ENCODE data around the gene MPZL1. TPM values are rescaled to one million over a fixed set of nuclear protein-coding genes. Genes with fewer than 3 reads are reported as not detected.

The MPZL1 gene
- total RNA-seq, 4 donors from 2014 or later = 32.9 to 79.5 (median 58.2) TPM

DNA sequence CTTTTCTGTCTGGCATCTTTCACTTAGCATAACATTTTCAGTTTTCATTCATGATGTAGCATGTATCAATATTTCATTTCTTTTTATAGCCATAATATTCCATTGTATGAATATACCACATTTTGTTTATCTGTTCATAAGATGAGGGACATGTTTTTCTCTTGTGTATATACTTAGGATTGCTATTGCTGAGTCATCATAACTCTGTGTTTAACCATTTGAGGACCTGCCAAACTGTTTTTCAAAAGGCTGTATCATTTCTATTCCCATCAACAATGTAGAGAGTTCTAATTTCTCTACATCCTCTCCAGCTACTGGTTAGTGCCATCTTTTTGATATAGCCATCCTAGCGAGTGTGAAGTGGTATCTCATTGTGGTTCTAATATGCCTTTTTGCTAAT lies 26.2 kb downstream of the MPZL1 start:
- in situ Hi-C loops (cut with MboI; ENCODE audit: low pct_ligation_motif_present in 1 of 4, low pct_unique_long_range_greater_than_20kb in 1 of 4, low sequenced_read_pairs in 3 of 4) (no loop called here), intact Hi-C loops (cut with DNase I; ENCODE audit: low total_unique reads) (no loop called here)
- H3K27me3 ChIP-seq = no peaks in the 10 kb centered on the region
- TF ChIP-seq POLR2AphosphoS5 (IDR thresholded peaks at IDR 0.05) (no peak), EP300 (IDR thresholded peaks at IDR 0.05; ENCODE audit: low read depth) (no peak), POLR2A (IDR thresholded peaks at IDR 0.05) (no peak)
- TF ChIP-seq, protein P1, sequence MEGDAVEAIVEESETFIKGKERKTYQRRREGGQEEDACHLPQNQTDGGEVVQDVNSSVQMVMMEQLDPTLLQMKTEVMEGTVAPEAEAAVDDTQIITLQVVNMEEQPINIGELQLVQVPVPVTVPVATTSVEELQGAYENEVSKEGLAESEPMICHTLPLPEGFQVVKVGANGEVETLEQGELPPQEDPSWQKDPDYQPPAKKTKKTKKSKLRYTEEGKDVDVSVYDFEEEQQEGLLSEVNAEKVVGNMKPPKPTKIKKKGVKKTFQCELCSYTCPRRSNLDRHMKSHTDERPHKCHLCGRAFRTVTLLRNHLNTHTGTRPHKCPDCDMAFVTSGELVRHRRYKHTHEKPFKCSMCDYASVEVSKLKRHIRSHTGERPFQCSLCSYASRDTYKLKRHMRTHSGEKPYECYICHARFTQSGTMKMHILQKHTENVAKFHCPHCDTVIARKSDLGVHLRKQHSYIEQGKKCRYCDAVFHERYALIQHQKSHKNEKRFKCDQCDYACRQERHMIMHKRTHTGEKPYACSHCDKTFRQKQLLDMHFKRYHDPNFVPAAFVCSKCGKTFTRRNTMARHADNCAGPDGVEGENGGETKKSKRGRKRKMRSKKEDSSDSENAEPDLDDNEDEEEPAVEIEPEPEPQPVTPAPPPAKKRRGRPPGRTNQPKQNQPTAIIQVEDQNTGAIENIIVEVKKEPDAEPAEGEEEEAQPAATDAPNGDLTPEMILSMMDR (IDR thresholded peaks at IDR 0.05) = no peak
- H3K27ac ChIP-seq = no peak overlapping the region
- no peaks in the 10 kb centered on the region for H3K36me3 ChIP-seq
- 92 to 93% methylated on average over 1 of the region's 1 CpG for WGBS, 2 donors (ENCODE audit: low coverage in 1 of 2)
- H3K4me3 ChIP-seq = no peak overlapping the region
- H3K4me1 ChIP-seq = peaks cover 12 to 68% (median 30%) of the 10 kb centered on the region in 4 donors
- no peak for DNase-seq
- no peaks in the 10 kb centered on the region for H3K9me3 ChIP-seq

DNA sequence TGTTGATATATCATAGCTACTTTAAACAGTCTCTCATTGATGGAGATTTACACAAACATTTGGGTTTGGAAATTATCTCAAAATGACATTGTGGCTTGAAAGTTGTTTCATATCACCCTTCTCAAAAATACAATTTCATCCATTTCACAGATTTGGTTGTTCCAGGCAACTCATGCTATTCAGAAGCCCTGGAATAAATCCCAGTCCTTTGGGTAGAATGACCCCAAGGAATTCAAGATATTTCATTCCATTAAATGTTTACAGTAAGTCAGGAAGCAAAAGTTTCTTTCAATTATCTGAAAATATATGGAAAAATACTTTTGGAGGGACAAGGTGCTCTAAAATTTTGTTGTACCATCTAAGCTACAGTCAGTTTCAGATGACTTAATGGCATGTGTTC lies 27.1 kb downstream of the MPZL1 start:
- no peak overlapping the region for H3K27ac ChIP-seq
- intact Hi-C loops (cut with DNase I; ENCODE audit: low total_unique reads) = no loop called here
- no peaks in the 10 kb centered on the region for H3K27me3 ChIP-seq
- TF ChIP-seq, protein P1 (IDR thresholded peaks at IDR 0.05) = no peak
- no peak for TF ChIP-seq POLR2AphosphoS5 (IDR thresholded peaks at IDR 0.05)
- no peak for TF ChIP-seq POLR2A (IDR thresholded peaks at IDR 0.05)
- TF ChIP-seq EP300 (IDR thresholded peaks at IDR 0.05; ENCODE audit: low read depth) = no peak
- no peaks in the 10 kb centered on the region for H3K9me3 ChIP-seq
- no peak overlapping the region for H3K4me3 ChIP-seq
- no peaks in the 10 kb centered on the region for H3K36me3 ChIP-seq
- peaks cover 12 to 70% (median 36%) of the 10 kb centered on the region in 4 donors for H3K4me1 ChIP-seq
- in situ Hi-C loops (cut with MboI; ENCODE audit: low pct_ligation_motif_present in 1 of 4, low pct_unique_long_range_greater_than_20kb in 1 of 4, low sequenced_read_pairs in 3 of 4) = no loop called here
- no peak for DNase-seq

DNA sequence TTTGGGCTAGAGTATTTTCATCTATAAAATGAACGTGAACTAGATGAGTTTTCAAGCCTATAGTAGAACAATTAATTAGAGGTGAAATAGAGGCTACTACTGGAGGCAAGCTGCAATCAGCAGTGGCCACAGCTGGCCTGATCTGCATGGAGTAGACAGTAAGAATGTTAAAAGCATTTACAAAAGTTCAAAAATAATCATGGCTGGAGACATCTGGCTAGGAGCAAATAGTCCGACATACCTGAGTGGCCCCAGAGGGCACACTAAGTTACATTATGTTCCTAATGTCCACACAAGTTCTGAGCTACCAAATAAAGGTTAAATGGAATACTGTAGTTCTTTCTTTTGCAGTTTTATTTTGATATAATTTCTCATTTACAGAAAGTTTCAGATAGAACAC lies 28.0 kb downstream of the MPZL1 start:
- DNase-seq = no peak
- Histone ChIP-seq H3K9me3 (no peaks in the 10 kb centered on the region), H3K27me3 (no peaks in the 10 kb centered on the region), H3K4me3 (no peak overlapping the region), H3K4me1 (peaks cover 13 to 77% (median 38%) of the 10 kb centered on the region in 4 donors), H3K27ac (no peak overlapping the region), H3K36me3 (no peaks in the 10 kb centered on the region)
- TF ChIP-seq POLR2AphosphoS5 (IDR thresholded peaks at IDR 0.05) = no peak
- no peak for TF ChIP-seq EP300 (IDR thresholded peaks at IDR 0.05; ENCODE audit: low read depth)
- no peak for TF ChIP-seq POLR2A (IDR thresholded peaks at IDR 0.05)
- TF ChIP-seq, protein P1 (IDR thresholded peaks at IDR 0.05) = no peak
- intact Hi-C loops (cut with DNase I; ENCODE audit: low total_unique reads) = no loop called here
- in situ Hi-C loops (cut with MboI; ENCODE audit: low pct_ligation_motif_present in 1 of 4, low pct_unique_long_range_greater_than_20kb in 1 of 4, low sequenced_read_pairs in 3 of 4) = no loop called here
- 68 to 80% methylated on average over 2 of the region's 2 CpGs for WGBS, 2 donors (ENCODE audit: low coverage in 1 of 2)

DNA sequence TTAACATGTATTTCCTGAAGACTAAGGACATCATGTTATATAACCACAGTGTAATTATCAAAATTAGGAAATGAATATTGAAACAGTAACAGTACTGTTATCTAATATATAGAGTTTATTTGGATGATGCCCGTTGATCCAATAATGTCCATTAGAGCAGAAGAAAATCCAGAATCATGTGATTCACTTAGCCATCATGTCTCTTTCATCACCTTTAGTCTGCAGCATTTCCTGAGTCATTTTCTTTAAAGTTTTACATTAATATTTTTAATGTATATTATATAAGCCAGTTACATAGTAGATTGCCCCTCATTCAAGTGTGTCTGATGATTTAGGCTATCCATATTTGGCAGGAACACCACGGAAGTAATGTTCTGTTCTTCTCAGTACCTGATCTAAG lies 28.9 kb downstream of the MPZL1 start:
- WGBS, 2 donors (ENCODE audit: low coverage in 1 of 2) = 55 to 90% methylated on average over 2 of the region's 2 CpGs
- in situ Hi-C loops (cut with MboI; ENCODE audit: low pct_ligation_motif_present in 1 of 4, low pct_unique_long_range_greater_than_20kb in 1 of 4, low sequenced_read_pairs in 3 of 4) = no loop called here

More for the DNA sequence above, 28.9 kb downstream of the MPZL1 start:
- Histone ChIP-seq H3K4me3 (no peak overlapping the region), H3K27ac (no peak overlapping the region), H3K27me3 (no peaks in the 10 kb centered on the region), H3K4me1 (peaks cover 15 to 82% (median 44%) of the 10 kb centered on the region in 4 donors), H3K36me3 (no peaks in the 10 kb centered on the region), H3K9me3 (no peaks in the 10 kb centered on the region)
- no peak for DNase-seq
- no peak for TF ChIP-seq POLR2AphosphoS5 (IDR thresholded peaks at IDR 0.05)
- no peak for TF ChIP-seq EP300 (IDR thresholded peaks at IDR 0.05; ENCODE audit: low read depth)
- TF ChIP-seq, protein P1 (IDR thresholded peaks at IDR 0.05) = no peak
- no peak for TF ChIP-seq POLR2A (IDR thresholded peaks at IDR 0.05)
- intact Hi-C loops (cut with DNase I; ENCODE audit: low total_unique reads) = no loop called here
